Breast epithelium (tissue), 3 donors: Measurements from ENCODE around the gene SYCP1.

Experiments used
- CTCF ChIP-seq, 3 donors: fragments of 450-650 bp; IDR thresholded peaks; one replicate each; pipeline ENCODE4 v1.5.1; 2016 to 2017; ENCODE audit warnings: antibody characterized with exemption in 3 of 3, mild to moderate bottlenecking in 3 of 3, moderate library complexity in 3 of 3
- POLR2A ChIP-seq: fragments of 450-650 bp; IDR thresholded peaks from one replicate; pipeline ENCODE4 v1.6.1; 2016; ENCODE audit warnings: antibody characterized with exemption, mild to moderate bottlenecking, moderate library complexity

GRCh38 chr1:114956570-114956969 is 101.9 kb downstream of the SYCP1 start:
- TF ChIP-seq CTCF (IDR thresholded peaks at IDR 0.05) (no peak), POLR2A (no peak)
